Measurements from ENCODE around the gene HYCC2. TPM values are rescaled to one million over a fixed set of nuclear protein-coding genes. Genes with fewer than 3 reads are reported as not detected.

HYCC2 gene
- polyA plus RNA-seq, 3 donors, result 6.8 to 10.2 (median 7.7) TPM

DNA sequence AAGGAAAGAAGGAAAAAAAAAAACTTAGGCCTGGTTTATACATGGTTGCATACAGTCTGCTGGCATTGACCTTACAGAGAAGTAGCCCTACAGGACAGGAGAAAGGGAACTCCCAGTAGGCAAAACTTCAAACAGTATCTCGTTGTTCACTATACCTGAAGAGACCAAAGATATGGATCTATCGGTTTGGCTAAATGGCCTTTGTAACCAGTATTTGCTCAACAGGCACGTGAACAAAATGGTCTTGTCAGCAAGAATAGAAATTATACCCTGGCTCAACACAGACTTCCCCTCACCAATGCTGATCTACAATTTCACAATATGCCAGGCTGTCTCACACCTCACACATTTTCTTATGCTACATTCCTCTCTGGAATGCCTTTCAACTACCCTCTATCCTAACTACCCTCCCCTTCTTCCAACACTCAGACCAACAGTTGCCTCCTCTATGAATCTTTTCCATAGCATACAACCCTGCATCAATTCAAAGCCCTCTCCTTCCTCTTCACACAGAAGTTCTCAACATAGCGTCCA, 13.7 kb downstream of the HYCC2 start:
- TF ChIP-seq, protein P1, sequence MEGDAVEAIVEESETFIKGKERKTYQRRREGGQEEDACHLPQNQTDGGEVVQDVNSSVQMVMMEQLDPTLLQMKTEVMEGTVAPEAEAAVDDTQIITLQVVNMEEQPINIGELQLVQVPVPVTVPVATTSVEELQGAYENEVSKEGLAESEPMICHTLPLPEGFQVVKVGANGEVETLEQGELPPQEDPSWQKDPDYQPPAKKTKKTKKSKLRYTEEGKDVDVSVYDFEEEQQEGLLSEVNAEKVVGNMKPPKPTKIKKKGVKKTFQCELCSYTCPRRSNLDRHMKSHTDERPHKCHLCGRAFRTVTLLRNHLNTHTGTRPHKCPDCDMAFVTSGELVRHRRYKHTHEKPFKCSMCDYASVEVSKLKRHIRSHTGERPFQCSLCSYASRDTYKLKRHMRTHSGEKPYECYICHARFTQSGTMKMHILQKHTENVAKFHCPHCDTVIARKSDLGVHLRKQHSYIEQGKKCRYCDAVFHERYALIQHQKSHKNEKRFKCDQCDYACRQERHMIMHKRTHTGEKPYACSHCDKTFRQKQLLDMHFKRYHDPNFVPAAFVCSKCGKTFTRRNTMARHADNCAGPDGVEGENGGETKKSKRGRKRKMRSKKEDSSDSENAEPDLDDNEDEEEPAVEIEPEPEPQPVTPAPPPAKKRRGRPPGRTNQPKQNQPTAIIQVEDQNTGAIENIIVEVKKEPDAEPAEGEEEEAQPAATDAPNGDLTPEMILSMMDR (IDR thresholded peaks at IDR 0.05), result no peak
- intact Hi-C loops (cut with micrococcal nuclease), result no loop called here
- H3K79me2 ChIP-seq (ENCODE audit: insufficient read depth, low read length), result peaks cover 98% of the 10 kb centered on the region
- peak overlapping the region in 1 of 2 donors; percentile 67 for H3K27ac ChIP-seq (ENCODE audit: low read depth in 1 of 2, low read length in 2 of 2)
- H3K4me2 ChIP-seq (replicated peaks; ENCODE audit: extremely low read depth, low read length, poor library complexity, severe bottlenecking), result no peak overlapping the region
- H3K36me3 Mint-ChIP-seq, result peaks cover 14 to 32% of the 10 kb centered on the region in 2 donors
- H3K27me3 Mint-ChIP-seq (ENCODE audit: low read depth in 3 of 3), result no peaks in the 10 kb centered on the region
- no peaks in the 10 kb centered on the region for H3K27me3 ChIP-seq (ENCODE audit: control insufficient read depth in 2 of 2, insufficient read depth in 2 of 2, low read length in 2 of 2)
- no peak overlapping the region for H3K4me3 Mint-ChIP-seq
- peak overlapping the region in 3 of 7 donors; percentile 33 to 69 (median 39) for H3K27ac Mint-ChIP-seq
- no peak overlapping the region for H3K4me3 ChIP-seq (replicated peaks in 1 of 3; ENCODE audit: low read depth in 2 of 3, low read length in 3 of 3)
- no peaks in the 10 kb centered on the region for H3K9me3 ChIP-seq (replicated peaks in 1 of 2; ENCODE audit: control insufficient read depth in 1 of 2, insufficient read depth in 1 of 2, low read length in 2 of 2)
- WGBS (ENCODE audit: insufficient coverage), result 57% methylated on average over 3 of the region's 4 CpGs
- DNase-seq, result no peak
- no peak overlapping the region for H3K9ac ChIP-seq (ENCODE audit: insufficient read depth, low read length, poor library complexity, severe bottlenecking)
- H4K20me1 ChIP-seq (ENCODE audit: insufficient read depth, low read length), result peaks cover 82% of the 10 kb centered on the region
- peaks cover 0 to 48% of the 10 kb centered on the region in 2 donors for H3K36me3 ChIP-seq (replicated peaks in 1 of 2; ENCODE audit: control insufficient read depth in 1 of 2, insufficient read depth in 2 of 2, low read length in 2 of 2)
- H3K9me3 Mint-ChIP-seq, result no peaks in the 10 kb centered on the region
- no peak overlapping the region for H2AFZ ChIP-seq (ENCODE audit: insufficient read depth, low read depth, low read length, poor library complexity, severe bottlenecking)
- H3K4me1 ChIP-seq (ENCODE audit: control insufficient read depth in 1 of 2, insufficient read depth in 2 of 2, low read length in 2 of 2), result peaks cover 7 to 40% of the 10 kb centered on the region in 2 donors
- H3K4me1 Mint-ChIP-seq, result peaks cover 39% of the 10 kb centered on the region

DNA sequence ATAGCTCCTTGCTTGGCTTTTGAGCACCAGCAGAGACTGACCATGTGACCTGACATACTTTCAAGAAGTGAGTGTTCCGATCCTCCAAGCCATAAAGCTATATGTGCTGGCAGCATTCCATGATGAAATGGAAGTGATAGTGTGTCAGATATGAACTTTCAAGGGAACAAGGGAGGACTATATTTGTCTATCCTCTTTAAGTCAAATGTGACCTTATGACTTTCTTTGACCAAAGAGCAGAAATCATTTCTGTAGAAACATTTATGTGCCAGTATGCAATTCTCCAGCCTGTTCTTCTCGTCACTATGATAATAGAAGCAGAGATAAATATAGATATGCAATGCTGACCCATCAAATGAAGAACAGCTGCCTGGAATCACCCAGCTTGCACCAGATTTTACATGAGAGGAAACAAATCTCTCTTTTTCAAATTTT, 14.4 kb downstream of the HYCC2 start:
- peaks cover 46% of the 10 kb centered on the region for H3K4me1 Mint-ChIP-seq
- peak overlapping the region in 1 of 7 donors; percentile 44 for H3K27ac Mint-ChIP-seq
- H3K9me3 ChIP-seq (replicated peaks in 1 of 2; ENCODE audit: control insufficient read depth in 1 of 2, insufficient read depth in 1 of 2, low read length in 2 of 2), result no peaks in the 10 kb centered on the region
- H3K4me3 ChIP-seq (replicated peaks in 1 of 3; ENCODE audit: low read depth in 2 of 3, low read length in 3 of 3), result no peak overlapping the region
- WGBS (ENCODE audit: insufficient coverage), result no CpG with 5 or more reads among the region's 2 CpGs
- H3K27ac ChIP-seq (ENCODE audit: low read depth in 1 of 2, low read length in 2 of 2), result peak overlapping the region in 1 of 2 donors; percentile 67
- H3K36me3 ChIP-seq (replicated peaks in 1 of 2; ENCODE audit: control insufficient read depth in 1 of 2, insufficient read depth in 2 of 2, low read length in 2 of 2), result peaks cover 0 to 48% of the 10 kb centered on the region in 2 donors
- DNase-seq, result no peak
- H3K79me2 ChIP-seq (ENCODE audit: insufficient read depth, low read length), result peaks cover 97% of the 10 kb centered on the region
- H2AFZ ChIP-seq (ENCODE audit: insufficient read depth, low read depth, low read length, poor library complexity, severe bottlenecking), result no peak overlapping the region
- H3K36me3 Mint-ChIP-seq, result peaks cover 14 to 28% of the 10 kb centered on the region in 2 donors
- TF ChIP-seq, protein P1 (IDR thresholded peaks at IDR 0.05), result no peak
- H3K27me3 ChIP-seq (ENCODE audit: control insufficient read depth in 2 of 2, insufficient read depth in 2 of 2, low read length in 2 of 2), result no peaks in the 10 kb centered on the region
- peaks cover 14 to 47% of the 10 kb centered on the region in 2 donors for H3K4me1 ChIP-seq (ENCODE audit: control insufficient read depth in 1 of 2, insufficient read depth in 2 of 2, low read length in 2 of 2)
- peaks cover 88% of the 10 kb centered on the region for H4K20me1 ChIP-seq (ENCODE audit: insufficient read depth, low read length)
- no peak overlapping the region for H3K4me3 Mint-ChIP-seq
- H3K9me3 Mint-ChIP-seq, result no peaks in the 10 kb centered on the region
- intact Hi-C loops (cut with micrococcal nuclease), result no loop called here
- H3K9ac ChIP-seq (ENCODE audit: insufficient read depth, low read length, poor library complexity, severe bottlenecking), result no peak overlapping the region
- no peaks in the 10 kb centered on the region for H3K27me3 Mint-ChIP-seq (ENCODE audit: low read depth in 3 of 3)
- no peak overlapping the region for H3K4me2 ChIP-seq (replicated peaks; ENCODE audit: extremely low read depth, low read length, poor library complexity, severe bottlenecking)

Data from CD14-positive monocyte (primary cell).